B cell (primary cell): ENCODE data around the gene CD300LB. TPM values are rescaled to one million over a fixed set of nuclear protein-coding genes. Genes with fewer than 3 reads are reported as not detected.
A peak's percentile ranks its signal among the peaks of the same experiment; 100 is the strongest.

Source experiments
- ATAC-seq: fragments of 200-7000 bp; cut with Tn5 transposase; one replicate; pipeline ENCODE4 v1.10.0; 2021; ENCODE audit warnings: low read depth, mild to moderate bottlenecking, moderate number of reproducible peaks, moderate library complexity
- CTCF ChIA-PET: fragments of 350-600 bp; sonication (Branson Sonifier 250); formaldehyde crosslinking; loops from one replicate; lab custom pipeline; 2021; ENCODE audit warnings: antibody characterized with exemption, inconsistent platforms; lab: Charles Lee
- POLR2A ChIA-PET: fragments of 350-600 bp; sonication (Branson Sonifier 250); formaldehyde crosslinking; loops from one replicate; lab custom pipeline; 2021; ENCODE audit warnings: antibody characterized with exemption; lab: Charles Lee
- DNase-seq: peaks from one replicate; pipeline ENCODE4 v3.0.0; 2013
- H2AFZ ChIP-seq: 2 replicates; pipeline ENCODE4 v1.6.1; 2012; ENCODE audit warnings: mild to moderate bottlenecking, low read depth, low read length; ENCODE audit not compliant: insufficient read depth, poor library complexity, severe bottlenecking
- H3K27ac ChIP-seq, 2 donors: 1 replicate in 1 of 2; 2 replicates in 1 of 2; pipeline ENCODE4 v1.5.1; 2012 to 2013; ENCODE audit warnings: low read length in 2 of 2, mild to moderate bottlenecking in 2 of 2, moderate library complexity in 1 of 2
- H3K27me3 ChIP-seq, 4 experiments: fragments of 200-600 bp in 1 of 4; sonication (generic) in 1 of 4; replicated peaks in 1 of 4; 1 replicate in 2 of 4; 2 replicates in 2 of 4; pipeline versions ENCODE4 v1.6.1 to v1.7.0; 2013 to 2016; ENCODE audit warnings: low read length in 3 of 4, mild to moderate bottlenecking in 2 of 4, mixed read lengths in 1 of 4, moderate library complexity in 1 of 4; ENCODE audit not compliant: insufficient read depth in 4 of 4, control insufficient read depth in 3 of 4; ENCODE audit errors: control extremely low read depth in 1 of 4
- H3K36me3 ChIP-seq, 2 experiments: replicated peaks in 1 of 2; 1 replicate in 1 of 2; 2 replicates in 1 of 2; pipeline versions ENCODE4 v1.6.1 to v1.7.1; 2013; ENCODE audit warnings: low read length in 1 of 2; ENCODE audit not compliant: insufficient read depth in 2 of 2, control insufficient read depth in 1 of 2; ENCODE audit errors: control extremely low read depth in 1 of 2, extremely low read depth in 1 of 2
- H3K4me1 ChIP-seq, 2 donors: fragments of 200-600 bp in 1 of 2; sonication (generic) in 1 of 2; 1 replicate in 1 of 2; 2 replicates in 1 of 2; pipeline versions ENCODE4 v1.5.1 to v1.6.1; 2013 to 2017; ENCODE audit warnings: low read length in 2 of 2; ENCODE audit not compliant: control insufficient read depth in 2 of 2, insufficient read depth in 2 of 2
- H3K4me2 ChIP-seq: replicated peaks from 2 replicates; pipeline ENCODE3; 2012; ENCODE audit warnings: mild to moderate bottlenecking, low read depth, low read length; ENCODE audit not compliant: poor library complexity, severe bottlenecking
- H3K4me3 ChIP-seq, 5 experiments: fragments of 200-600 bp in 1 of 5; sonication (generic) in 1 of 5; 1 replicate in 3 of 5; 2 replicates in 2 of 5; pipeline versions ENCODE4 v1.5.1 to v1.7.0; 2011 to 2016; ENCODE audit warnings: low read length in 4 of 5, mild to moderate bottlenecking in 4 of 5, low read depth in 2 of 5, control low read depth in 1 of 5, moderate library complexity in 1 of 5; ENCODE audit not compliant: insufficient read depth in 1 of 5; ENCODE audit errors: control extremely low read depth in 1 of 5, extremely low read depth in 1 of 5
- H3K79me2 ChIP-seq: fragments of 200-600 bp; sonication (generic); one replicate; pipeline ENCODE4 v1.6.0; 2016; ENCODE audit warnings: low read length; ENCODE audit not compliant: control insufficient read depth, insufficient read depth
- H3K9ac ChIP-seq: fragments of 200-600 bp; sonication (generic); 2 replicates; pipeline ENCODE4 v1.6.1; 2017; ENCODE audit warnings: mild to moderate bottlenecking, low read length, moderate library complexity
- H3K9me3 ChIP-seq, 3 donors: one replicate each; pipeline versions ENCODE4 v1.6.1 to v1.7.1; 2013; ENCODE audit warnings: low read length in 2 of 3; ENCODE audit not compliant: control insufficient read depth in 2 of 3, insufficient read depth in 1 of 3; ENCODE audit errors: control extremely low read depth in 1 of 3
- H4K20me1 ChIP-seq: 2 replicates; pipeline ENCODE4 v1.6.0; 2012; ENCODE audit warnings: mild to moderate bottlenecking, low read length; ENCODE audit not compliant: insufficient read depth, control insufficient read depth, poor library complexity, severe bottlenecking
- H3K27ac Mint-ChIP-seq: one replicate; pipeline ENCODE4 v1.8.0; 2021; ENCODE audit warnings: mixed read lengths
- H3K27me3 Mint-ChIP-seq: one replicate; pipeline ENCODE4 v1.8.0; 2021; ENCODE audit warnings: mixed read lengths
- H3K4me1 Mint-ChIP-seq: one replicate; pipeline ENCODE4 v1.8.0; 2021; ENCODE audit warnings: mixed read lengths
- H3K4me3 Mint-ChIP-seq: one replicate; pipeline ENCODE4 v1.8.0; 2021; ENCODE audit warnings: mixed read lengths
- H3K9me3 Mint-ChIP-seq: one replicate; pipeline ENCODE4 v1.8.0; 2022; ENCODE audit warnings: mixed read lengths; ENCODE audit not compliant: insufficient read depth
- EZH2 ChIP-seq: IDR thresholded peaks from 2 replicates; pipeline ENCODE4 v1.6.1; 2012; ENCODE audit warnings: borderline replicate concordance, low read depth, mild to moderate bottlenecking, moderate library complexity, low read length; ENCODE audit not compliant: insufficient read depth, poor library complexity, severe bottlenecking
- WGBS: methylation state at CpG from one replicate; pipeline ENCODE4 v1.1.5; 2013; ENCODE audit warnings: missing lambda C conversion rate; ENCODE audit not compliant: insufficient coverage; 5-methylcytosine and 5-hydroxymethylcytosine counted together
- intact Hi-C: fragments of 100-400 bp; cut with micrococcal nuclease; formaldehyde crosslinking; loops from one replicate; pipeline ENCODE4 v1.10.0; 2022
- polyA plus RNA-seq: library from polyadenylated mRNA; depleted of rRNA; stranded (reverse); fragments of >200 nt; gene quantifications from 2 replicates; pipeline ENCODE4 v1.2.3, GENCODE V29; 2012
- total RNA-seq, 2 donors: library from RNA; stranded (reverse); fragments of 120-200 nt in 1 of 2; gene quantifications; 1 replicate in 1 of 2; 2 replicates in 1 of 2; pipeline versions ENCODE4 v1.2.3 to v1.2.4, GENCODE V29; 2013 to 2022
- TF ChIP-seq, protein P1 (sequence below): fragments of 200-600 bp; IDR thresholded peaks from one replicate; pipeline ENCODE4 v1.8.0; 2022; ENCODE audit warnings: antibody characterized with exemption, mild to moderate bottlenecking

CD300LB gene
- total and polyA plus RNA-seq, 2 donors (not counting 1 experiment from before 2014, with no cell fraction given): 0.12 to 0.39 TPM

DNA sequence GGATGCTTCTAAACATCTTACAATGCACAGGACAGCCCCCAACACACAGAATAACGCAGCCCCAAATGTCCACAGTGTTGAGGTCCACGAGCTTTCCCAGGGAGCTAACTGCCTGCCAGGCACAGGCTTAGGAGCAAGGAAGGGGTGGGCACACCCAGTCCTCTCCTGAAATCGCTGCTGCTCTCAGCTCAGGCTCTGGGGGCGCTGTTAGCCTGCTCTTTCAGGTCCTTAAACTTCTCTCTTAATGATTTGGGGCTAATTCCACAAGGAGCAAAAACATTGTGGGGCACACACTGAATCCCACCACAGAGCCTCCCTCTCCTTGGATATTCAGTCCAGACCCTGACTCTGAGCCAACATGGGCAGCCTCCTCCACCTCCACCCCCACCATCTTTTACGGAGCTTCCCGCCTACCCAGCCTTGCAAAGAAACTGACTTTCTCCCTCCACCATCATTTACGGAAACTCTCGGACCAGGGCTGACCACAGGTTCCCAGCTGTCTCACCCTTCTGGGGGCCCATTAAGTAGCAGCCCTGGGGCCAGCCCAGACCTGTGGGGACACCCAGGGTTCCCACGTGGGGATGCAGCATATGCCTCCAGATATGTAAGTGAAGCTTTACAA lies 35.0 kb upstream of the CD300LB start:
- DNase-seq (peak; percentile 59), ATAC-seq (peak; percentile 39)
- Histone ChIP-seq H3K9me3 (peaks cover 0 to 3% (median 0%) of the 10 kb centered on the region in 3 donors), H3K4me1 (peaks cover 21 to 28% of the 10 kb centered on the region in 2 donors), H3K27me3 (peaks cover 0 to 50% (median 6%) of the 10 kb centered on the region in 4 experiments), H3K9ac (no peak overlapping the region), H3K36me3 (no peaks in the 10 kb centered on the region), H2AFZ (no peak overlapping the region), H3K79me2 (no peaks in the 10 kb centered on the region), H3K4me3 (no peak overlapping the region), H4K20me1 (no peaks in the 10 kb centered on the region), H3K4me2 (no peak overlapping the region), H3K27ac (no peak overlapping the region)
- H3K4me1 Mint-ChIP-seq: peaks cover 10% of the 10 kb centered on the region
- no peaks in the 10 kb centered on the region for H3K9me3 Mint-ChIP-seq
- H3K27ac Mint-ChIP-seq: no peak overlapping the region
- ChIA-PET CTCF (interaction anchor here (0.6 to 4.6 kb wide), 29 partner anchors 9 to 297 kb away, joined by 3 to 46 read pairs (median 4); partner anchors contain the start of gene RAB37), POLR2A (no interaction called here)
- H3K27me3 Mint-ChIP-seq: peaks cover 61% of the 10 kb centered on the region
- intact Hi-C loops: loop anchor here (1.0 to 5.0 kb wide), 4 partner anchors 80 to 296 kb away; partner anchors contain the start of gene RAB37
- no peak for TF ChIP-seq EZH2
- TF ChIP-seq, protein P1, sequence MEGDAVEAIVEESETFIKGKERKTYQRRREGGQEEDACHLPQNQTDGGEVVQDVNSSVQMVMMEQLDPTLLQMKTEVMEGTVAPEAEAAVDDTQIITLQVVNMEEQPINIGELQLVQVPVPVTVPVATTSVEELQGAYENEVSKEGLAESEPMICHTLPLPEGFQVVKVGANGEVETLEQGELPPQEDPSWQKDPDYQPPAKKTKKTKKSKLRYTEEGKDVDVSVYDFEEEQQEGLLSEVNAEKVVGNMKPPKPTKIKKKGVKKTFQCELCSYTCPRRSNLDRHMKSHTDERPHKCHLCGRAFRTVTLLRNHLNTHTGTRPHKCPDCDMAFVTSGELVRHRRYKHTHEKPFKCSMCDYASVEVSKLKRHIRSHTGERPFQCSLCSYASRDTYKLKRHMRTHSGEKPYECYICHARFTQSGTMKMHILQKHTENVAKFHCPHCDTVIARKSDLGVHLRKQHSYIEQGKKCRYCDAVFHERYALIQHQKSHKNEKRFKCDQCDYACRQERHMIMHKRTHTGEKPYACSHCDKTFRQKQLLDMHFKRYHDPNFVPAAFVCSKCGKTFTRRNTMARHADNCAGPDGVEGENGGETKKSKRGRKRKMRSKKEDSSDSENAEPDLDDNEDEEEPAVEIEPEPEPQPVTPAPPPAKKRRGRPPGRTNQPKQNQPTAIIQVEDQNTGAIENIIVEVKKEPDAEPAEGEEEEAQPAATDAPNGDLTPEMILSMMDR: peak; percentile 64
- 28% methylated on average over 8 of the region's 9 CpGs for WGBS
- H3K4me3 Mint-ChIP-seq: no peak overlapping the region

DNA sequence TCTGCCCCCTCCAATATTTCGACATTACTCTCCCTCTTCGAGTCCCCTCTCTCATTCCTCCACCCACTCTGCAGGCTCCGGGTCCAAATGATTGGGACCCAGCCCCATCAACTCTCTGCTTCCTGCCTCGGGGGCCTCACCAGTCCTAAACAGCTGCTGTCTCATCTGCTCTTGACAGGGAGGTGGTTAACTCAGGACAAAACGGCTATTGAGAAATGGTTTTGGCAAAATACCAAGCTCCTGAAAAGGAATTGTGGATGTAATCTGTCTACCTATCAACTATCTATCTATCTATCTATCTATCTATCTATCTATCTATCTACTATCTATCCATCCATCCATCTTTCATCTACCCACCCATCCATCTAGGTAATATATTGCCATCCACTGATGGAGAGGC lies 33.9 kb upstream of the CD300LB start:
- WGBS: 60% methylated on average over 4 of the region's 5 CpGs
- Mint-ChIP-seq H3K27me3 (peaks cover 59% of the 10 kb centered on the region), H3K4me1 (peaks cover 11% of the 10 kb centered on the region), H3K9me3 (no peaks in the 10 kb centered on the region), H3K27ac (no peak overlapping the region), H3K4me3 (no peak overlapping the region)
- ChIA-PET CTCF (interaction anchor here (1.2 to 4.6 kb wide), 8 partner anchors 9 to 226 kb away, joined by 3 to 46 read pairs (median 8); partner anchors contain the start of gene RAB37), POLR2A (no interaction called here)
- H3K27me3 ChIP-seq: peaks cover 0 to 41% (median 6%) of the 10 kb centered on the region in 4 experiments
- DNase-seq (no peak), ATAC-seq (no peak)
- peaks cover 0 to 3% (median 0%) of the 10 kb centered on the region in 3 donors for H3K9me3 ChIP-seq
- intact Hi-C loops: loop anchor here (5.0 kb wide), 1 partner anchor 297 kb away; no protein-coding TSS in a partner anchor
- H3K9ac ChIP-seq: no peak overlapping the region
- no peak overlapping the region for H3K4me3 ChIP-seq
- H3K36me3 ChIP-seq: no peaks in the 10 kb centered on the region
- TF ChIP-seq, protein P1: no peak
- no peak for TF ChIP-seq EZH2
- H3K4me1 ChIP-seq: peaks cover 25 to 36% of the 10 kb centered on the region in 2 donors
- H2AFZ ChIP-seq: no peak overlapping the region
- no peak overlapping the region for H3K4me2 ChIP-seq
- H3K27ac ChIP-seq: no peak overlapping the region
- H4K20me1 ChIP-seq: no peaks in the 10 kb centered on the region
- H3K79me2 ChIP-seq: no peaks in the 10 kb centered on the region
